ENCODE measurements around the gene EMC8.

DNA sequence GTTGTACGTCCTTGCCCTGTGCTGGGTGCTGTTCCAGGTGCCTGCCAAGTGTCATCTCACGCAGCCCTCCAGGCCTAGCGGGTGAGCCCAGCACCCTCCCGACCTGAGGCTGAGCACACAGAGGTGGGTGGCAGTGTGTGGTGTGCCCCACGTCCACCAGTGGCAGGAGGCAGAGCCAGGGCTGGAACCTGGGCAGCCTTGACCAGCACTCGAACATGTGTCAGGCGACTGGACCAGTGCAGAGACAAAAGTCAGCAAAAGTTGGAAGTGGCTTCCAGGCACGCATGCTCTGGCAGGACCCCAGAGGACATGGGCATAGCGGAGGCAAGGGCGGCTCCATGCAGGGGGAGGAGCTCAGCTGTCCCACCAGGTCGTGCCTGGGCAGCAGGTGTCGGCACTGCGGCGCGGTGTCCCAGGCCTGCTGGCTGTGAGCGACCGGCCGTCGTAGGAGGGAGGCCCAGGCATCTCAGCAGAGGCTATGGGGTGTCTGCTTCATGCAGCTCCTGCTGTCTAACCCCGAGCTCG, 35.9 kb upstream of the EMC8 start:
- TF ChIP-seq, protein P1, sequence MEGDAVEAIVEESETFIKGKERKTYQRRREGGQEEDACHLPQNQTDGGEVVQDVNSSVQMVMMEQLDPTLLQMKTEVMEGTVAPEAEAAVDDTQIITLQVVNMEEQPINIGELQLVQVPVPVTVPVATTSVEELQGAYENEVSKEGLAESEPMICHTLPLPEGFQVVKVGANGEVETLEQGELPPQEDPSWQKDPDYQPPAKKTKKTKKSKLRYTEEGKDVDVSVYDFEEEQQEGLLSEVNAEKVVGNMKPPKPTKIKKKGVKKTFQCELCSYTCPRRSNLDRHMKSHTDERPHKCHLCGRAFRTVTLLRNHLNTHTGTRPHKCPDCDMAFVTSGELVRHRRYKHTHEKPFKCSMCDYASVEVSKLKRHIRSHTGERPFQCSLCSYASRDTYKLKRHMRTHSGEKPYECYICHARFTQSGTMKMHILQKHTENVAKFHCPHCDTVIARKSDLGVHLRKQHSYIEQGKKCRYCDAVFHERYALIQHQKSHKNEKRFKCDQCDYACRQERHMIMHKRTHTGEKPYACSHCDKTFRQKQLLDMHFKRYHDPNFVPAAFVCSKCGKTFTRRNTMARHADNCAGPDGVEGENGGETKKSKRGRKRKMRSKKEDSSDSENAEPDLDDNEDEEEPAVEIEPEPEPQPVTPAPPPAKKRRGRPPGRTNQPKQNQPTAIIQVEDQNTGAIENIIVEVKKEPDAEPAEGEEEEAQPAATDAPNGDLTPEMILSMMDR (IDR thresholded peaks at IDR 0.05; ENCODE audit: low read depth, low read length, missing input control) = no peak
- no peak for TF ChIP-seq YY1 (IDR thresholded peaks at IDR 0.05)
- TF ChIP-seq GABPA (IDR thresholded peaks at IDR 0.05 in 1 of 2, conservative IDR thresholded peaks at IDR 0.05 in 1 of 2) = no peak
- TF ChIP-seq EGR1 (IDR thresholded peaks at IDR 0.05; ENCODE audit: low read depth in 2 of 2) = no peak
- no peak for TF ChIP-seq RAD21 (IDR thresholded peaks at IDR 0.05)
- TF ChIP-seq, protein P2, sequence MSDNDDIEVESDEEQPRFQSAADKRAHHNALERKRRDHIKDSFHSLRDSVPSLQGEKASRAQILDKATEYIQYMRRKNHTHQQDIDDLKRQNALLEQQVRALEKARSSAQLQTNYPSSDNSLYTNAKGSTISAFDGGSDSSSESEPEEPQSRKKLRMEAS (IDR thresholded peaks at IDR 0.05) = no peak
- TF ChIP-seq, protein P3, sequence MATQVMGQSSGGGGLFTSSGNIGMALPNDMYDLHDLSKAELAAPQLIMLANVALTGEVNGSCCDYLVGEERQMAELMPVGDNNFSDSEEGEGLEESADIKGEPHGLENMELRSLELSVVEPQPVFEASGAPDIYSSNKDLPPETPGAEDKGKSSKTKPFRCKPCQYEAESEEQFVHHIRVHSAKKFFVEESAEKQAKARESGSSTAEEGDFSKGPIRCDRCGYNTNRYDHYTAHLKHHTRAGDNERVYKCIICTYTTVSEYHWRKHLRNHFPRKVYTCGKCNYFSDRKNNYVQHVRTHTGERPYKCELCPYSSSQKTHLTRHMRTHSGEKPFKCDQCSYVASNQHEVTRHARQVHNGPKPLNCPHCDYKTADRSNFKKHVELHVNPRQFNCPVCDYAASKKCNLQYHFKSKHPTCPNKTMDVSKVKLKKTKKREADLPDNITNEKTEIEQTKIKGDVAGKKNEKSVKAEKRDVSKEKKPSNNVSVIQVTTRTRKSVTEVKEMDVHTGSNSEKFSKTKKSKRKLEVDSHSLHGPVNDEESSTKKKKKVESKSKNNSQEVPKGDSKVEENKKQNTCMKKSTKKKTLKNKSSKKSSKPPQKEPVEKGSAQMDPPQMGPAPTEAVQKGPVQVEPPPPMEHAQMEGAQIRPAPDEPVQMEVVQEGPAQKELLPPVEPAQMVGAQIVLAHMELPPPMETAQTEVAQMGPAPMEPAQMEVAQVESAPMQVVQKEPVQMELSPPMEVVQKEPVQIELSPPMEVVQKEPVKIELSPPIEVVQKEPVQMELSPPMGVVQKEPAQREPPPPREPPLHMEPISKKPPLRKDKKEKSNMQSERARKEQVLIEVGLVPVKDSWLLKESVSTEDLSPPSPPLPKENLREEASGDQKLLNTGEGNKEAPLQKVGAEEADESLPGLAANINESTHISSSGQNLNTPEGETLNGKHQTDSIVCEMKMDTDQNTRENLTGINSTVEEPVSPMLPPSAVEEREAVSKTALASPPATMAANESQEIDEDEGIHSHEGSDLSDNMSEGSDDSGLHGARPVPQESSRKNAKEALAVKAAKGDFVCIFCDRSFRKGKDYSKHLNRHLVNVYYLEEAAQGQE (IDR thresholded peaks at IDR 0.05) = no peak
- TF ChIP-seq, protein P4, sequence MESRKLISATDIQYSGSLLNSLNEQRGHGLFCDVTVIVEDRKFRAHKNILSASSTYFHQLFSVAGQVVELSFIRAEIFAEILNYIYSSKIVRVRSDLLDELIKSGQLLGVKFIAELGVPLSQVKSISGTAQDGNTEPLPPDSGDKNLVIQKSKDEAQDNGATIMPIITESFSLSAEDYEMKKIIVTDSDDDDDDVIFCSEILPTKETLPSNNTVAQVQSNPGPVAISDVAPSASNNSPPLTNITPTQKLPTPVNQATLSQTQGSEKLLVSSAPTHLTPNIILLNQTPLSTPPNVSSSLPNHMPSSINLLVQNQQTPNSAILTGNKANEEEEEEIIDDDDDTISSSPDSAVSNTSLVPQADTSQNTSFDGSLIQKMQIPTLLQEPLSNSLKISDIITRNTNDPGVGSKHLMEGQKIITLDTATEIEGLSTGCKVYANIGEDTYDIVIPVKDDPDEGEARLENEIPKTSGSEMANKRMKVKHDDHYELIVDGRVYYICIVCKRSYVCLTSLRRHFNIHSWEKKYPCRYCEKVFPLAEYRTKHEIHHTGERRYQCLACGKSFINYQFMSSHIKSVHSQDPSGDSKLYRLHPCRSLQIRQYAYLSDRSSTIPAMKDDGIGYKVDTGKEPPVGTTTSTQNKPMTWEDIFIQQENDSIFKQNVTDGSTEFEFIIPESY (IDR thresholded peaks at IDR 0.05) = no peak
- no peak for TF ChIP-seq NR2F2 (IDR thresholded peaks at IDR 0.05)
- TF ChIP-seq, protein P5, sequence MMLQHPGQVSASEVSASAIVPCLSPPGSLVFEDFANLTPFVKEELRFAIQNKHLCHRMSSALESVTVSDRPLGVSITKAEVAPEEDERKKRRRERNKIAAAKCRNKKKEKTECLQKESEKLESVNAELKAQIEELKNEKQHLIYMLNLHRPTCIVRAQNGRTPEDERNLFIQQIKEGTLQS (IDR thresholded peaks at IDR 0.05) = no peak
- TF ChIP-seq HNF4A (conservative IDR thresholded peaks at IDR 0.05) = no peak
- no peak for TF ChIP-seq RXRA (IDR thresholded peaks at IDR 0.05)
- TF ChIP-seq TAF1 (conservative IDR thresholded peaks at IDR 0.05) = no peak
- no peak for TF ChIP-seq FOXA2 (IDR thresholded peaks at IDR 0.05)

Measured in liver (tissue), 3 donors.